ENCODE data around the gene FHIT.

FHIT gene

GRCh38 chr3:60079076-60079475 is 1172.2 kb downstream of the FHIT start:
- H2AFZ ChIP-seq (ENCODE audit: low read depth, low read length, severe bottlenecking) = peak overlapping the region; percentile 16
- H3K79me2 ChIP-seq (ENCODE audit: insufficient read depth, low read length) = no peaks in the 10 kb centered on the region
- H3K27me3 ChIP-seq (ENCODE audit: low read length) = no peaks in the 10 kb centered on the region
- peak; percentile 14 for TF ChIP-seq CTCF (IDR thresholded peaks at IDR 0.05; ENCODE audit: insufficient read depth, low read length, poor library complexity, severe bottlenecking)
- no peak for TF ChIP-seq EZH2phosphoT487 (conservative IDR thresholded peaks at IDR 0.05; ENCODE audit: low read length)
- H3K36me3 ChIP-seq (ENCODE audit: low read length) = no peaks in the 10 kb centered on the region; the same call in 1 of the 2 replicates
- no peaks in the 10 kb centered on the region for H3K9me3 ChIP-seq (ENCODE audit: insufficient read depth, low read length)
- H3K4me2 ChIP-seq (ENCODE audit: low read depth, low read length, poor library complexity, severe bottlenecking) = peak overlapping the region; percentile 84
- H3K27ac ChIP-seq (ENCODE audit: low read depth, low read length) = peak overlapping the region; percentile 97
- H3K9me2 ChIP-seq (replicated peaks; ENCODE audit: insufficient read depth, low read length) = no peaks in the 10 kb centered on the region
- H3K9ac ChIP-seq (ENCODE audit: low read length) = peak overlapping the region; percentile 54
- H3F3A ChIP-seq (ENCODE audit: insufficient read depth) = peaks cover 43% of the 10 kb centered on the region
- H4K20me1 ChIP-seq (ENCODE audit: low read depth, low read length) = no peaks in the 10 kb centered on the region
- peak overlapping the region; percentile 42 for H3K4me3 ChIP-seq (ENCODE audit: insufficient read depth, low read length, poor library complexity, severe bottlenecking)

GRCh38 chr3:60076331-60076730 is 1174.9 kb downstream of the FHIT start:
- Histone ChIP-seq H2AFZ (ENCODE audit: low read depth, low read length, severe bottlenecking) (peak overlapping the region; percentile 15), H3K27ac (ENCODE audit: low read depth, low read length) (peak overlapping the region; percentile 97)

GRCh38 chr3:60073942-60074341 is 1177.3 kb downstream of the FHIT start:
- Histone ChIP-seq H3K9me3 (ENCODE audit: insufficient read depth, low read length) (no peaks in the 10 kb centered on the region), H3K4me3 (ENCODE audit: insufficient read depth, low read length, poor library complexity, severe bottlenecking) (no peak overlapping the region), H3K9ac (ENCODE audit: low read length) (no peak overlapping the region), H3K9me2 (replicated peaks; ENCODE audit: insufficient read depth, low read length) (no peaks in the 10 kb centered on the region), H2AFZ (ENCODE audit: low read depth, low read length, severe bottlenecking) (no peak overlapping the region), H3F3A (ENCODE audit: insufficient read depth) (peaks cover 7% of the 10 kb centered on the region), H3K79me2 (ENCODE audit: insufficient read depth, low read length) (no peaks in the 10 kb centered on the region), H4K20me1 (ENCODE audit: low read depth, low read length) (no peaks in the 10 kb centered on the region), H3K4me2 (ENCODE audit: low read depth, low read length, poor library complexity, severe bottlenecking) (no peak overlapping the region), H3K27ac (ENCODE audit: low read depth, low read length) (no peak overlapping the region), H3K27me3 (ENCODE audit: low read length) (no peaks in the 10 kb centered on the region), H3K36me3 (ENCODE audit: low read length) (no peaks in the 10 kb centered on the region)
- TF ChIP-seq CTCF (IDR thresholded peaks at IDR 0.05; ENCODE audit: insufficient read depth, low read length, poor library complexity, severe bottlenecking) (no peak), EZH2phosphoT487 (conservative IDR thresholded peaks at IDR 0.05; ENCODE audit: low read length) (no peak)

More at GRCh38 chr3:60076331-60076730, 1174.9 kb downstream of the FHIT start:
- H3K4me2 ChIP-seq (ENCODE audit: low read depth, low read length, poor library complexity, severe bottlenecking) = peak overlapping the region; percentile 84
- H3K79me2 ChIP-seq (ENCODE audit: insufficient read depth, low read length) = no peaks in the 10 kb centered on the region
- H3K4me3 ChIP-seq (ENCODE audit: insufficient read depth, low read length, poor library complexity, severe bottlenecking) = peak overlapping the region; percentile 37
- no peaks in the 10 kb centered on the region for H3K36me3 ChIP-seq (ENCODE audit: low read length)
- peak overlapping the region; percentile 28 for H3K9ac ChIP-seq (ENCODE audit: low read length)
- H4K20me1 ChIP-seq (ENCODE audit: low read depth, low read length) = no peaks in the 10 kb centered on the region
- no peaks in the 10 kb centered on the region for H3K9me2 ChIP-seq (replicated peaks; ENCODE audit: insufficient read depth, low read length)
- peaks cover 31% of the 10 kb centered on the region for H3F3A ChIP-seq (ENCODE audit: insufficient read depth)
- TF ChIP-seq EZH2phosphoT487 (conservative IDR thresholded peaks at IDR 0.05; ENCODE audit: low read length) (no peak), CTCF (IDR thresholded peaks at IDR 0.05; ENCODE audit: insufficient read depth, low read length, poor library complexity, severe bottlenecking) (no peak)
- H3K27me3 ChIP-seq (ENCODE audit: low read length) = no peaks in the 10 kb centered on the region
- no peaks in the 10 kb centered on the region for H3K9me3 ChIP-seq (ENCODE audit: insufficient read depth, low read length)
